WTC11 (cell line): ENCODE measurements around the gene GPX4. TPM values are rescaled to one million over a fixed set of nuclear protein-coding genes. Genes with fewer than 3 reads are reported as not detected.

ENCODE experiments used
- ATF1 ChIP-seq: sonication (generic); formaldehyde crosslinking; IDR thresholded peaks from 2 replicates; pipeline ENCODE4 v1.8.1; 2023; ENCODE audit warnings: mild to moderate bottlenecking, moderate library complexity, missing genetic modification reagents
- ESRRA ChIP-seq: sonication (generic); formaldehyde crosslinking; IDR thresholded peaks from 2 replicates; pipeline ENCODE4 v1.8.1; 2022; ENCODE audit warnings: mild to moderate bottlenecking, missing genetic modification reagents, borderline replicate concordance
- GABPB1 ChIP-seq: sonication (generic); formaldehyde crosslinking; IDR thresholded peaks from 2 replicates; pipeline ENCODE4 v1.8.1; 2023; ENCODE audit warnings: mild to moderate bottlenecking, missing genetic modification reagents
- GRHL2 ChIP-seq: fragments of 250-450 bp; sonication (Bioruptor Pico); IDR thresholded peaks from 2 replicates; pipeline ENCODE4 v1.8.0; 2022; ENCODE audit warnings: mild to moderate bottlenecking, moderate library complexity; ENCODE audit not compliant: insufficient replicate concordance, severe bottlenecking
- HMGA2 ChIP-seq: fragments of 250-450 bp; sonication (Bioruptor Pico); IDR thresholded peaks from 2 replicates; pipeline ENCODE4 v1.4.0; 2021; ENCODE audit warnings: mild to moderate bottlenecking, moderate library complexity
- IRF2 ChIP-seq: sonication (generic); formaldehyde crosslinking; IDR thresholded peaks from 2 replicates; pipeline ENCODE4 v1.8.0; 2022; ENCODE audit warnings: low read depth, missing genetic modification reagents, borderline replicate concordance
- KAT7 ChIP-seq: sonication (generic); formaldehyde crosslinking; IDR thresholded peaks from 2 replicates; pipeline ENCODE4 v1.8.1; 2023; ENCODE audit warnings: missing genetic modification reagents, mild to moderate bottlenecking, borderline replicate concordance
- NR3C1 ChIP-seq: sonication (generic); formaldehyde crosslinking; conservative IDR thresholded peaks from 2 replicates; pipeline ENCODE4 v1.8.1; 2023; ENCODE audit warnings: low read depth, mild to moderate bottlenecking, missing genetic modification reagents
- RELA ChIP-seq: sonication (generic); formaldehyde crosslinking; IDR thresholded peaks from 2 replicates; pipeline ENCODE4 v1.8.1; 2022; ENCODE audit warnings: missing genetic modification reagents, mild to moderate bottlenecking, borderline replicate concordance
- SMAD3 ChIP-seq: sonication (generic); formaldehyde crosslinking; IDR thresholded peaks from 2 replicates; pipeline ENCODE4 v1.8.0; 2022; ENCODE audit warnings: missing genetic modification reagents, mild to moderate bottlenecking, borderline replicate concordance
- SMAD4 ChIP-seq: sonication (generic); formaldehyde crosslinking; IDR thresholded peaks from 2 replicates; pipeline ENCODE4 v1.8.0; 2022; ENCODE audit warnings: mild to moderate bottlenecking, missing genetic modification reagents
- SOX15 ChIP-seq: fragments of 250-450 bp; sonication (Bioruptor Pico); IDR thresholded peaks from 2 replicates; pipeline ENCODE4 v1.9.0; 2021; ENCODE audit warnings: mild to moderate bottlenecking
- TP53 ChIP-seq: sonication (generic); formaldehyde crosslinking; IDR thresholded peaks from 2 replicates; pipeline ENCODE4 v1.8.1; 2023; ENCODE audit warnings: mild to moderate bottlenecking, missing genetic modification reagents
- ZNF121 ChIP-seq: sonication (generic); formaldehyde crosslinking; IDR thresholded peaks from 2 replicates; pipeline ENCODE4 v1.8.0; 2023; ENCODE audit warnings: missing genetic modification reagents
- total RNA-seq: library from RNA; stranded (reverse); gene quantifications from 3 replicates; pipeline ENCODE4 v1.2.3, GENCODE V29; 2021
- TF ChIP-seq, protein P1 (sequence below): sonication (generic); formaldehyde crosslinking; conservative IDR thresholded peaks from 2 replicates; pipeline ENCODE4 v1.8.1; 2022; ENCODE audit warnings: mild to moderate bottlenecking, missing genetic modification reagents
- TF ChIP-seq, protein P2 (sequence below): fragments of 250-450 bp; sonication (Bioruptor Pico); IDR thresholded peaks from 2 replicates; pipeline ENCODE4 v2.1.2; 2022; ENCODE audit warnings: mild to moderate bottlenecking, moderate library complexity
- TF ChIP-seq, protein P3 (sequence below): fragments of 250-450 bp; sonication (Bioruptor Pico); IDR thresholded peaks from 2 replicates; pipeline ENCODE4 v1.9.0; 2021; ENCODE audit warnings: mild to moderate bottlenecking, borderline replicate concordance
- TF ChIP-seq, protein P4 (sequence below): sonication (generic); formaldehyde crosslinking; IDR thresholded peaks from 2 replicates; pipeline ENCODE4 v1.8.0; 2023; ENCODE audit warnings: missing genetic modification reagents, mild to moderate bottlenecking, borderline replicate concordance
- TF ChIP-seq, protein P5 (sequence below): sonication (generic); formaldehyde crosslinking; IDR thresholded peaks from 2 replicates; pipeline ENCODE4 v1.8.0; 2022; ENCODE audit warnings: missing genetic modification reagents
- TF ChIP-seq, protein P6 (sequence below): fragments of 250-450 bp; sonication (Bioruptor Pico); IDR thresholded peaks from 2 replicates; pipeline ENCODE4 v1.9.0; 2021; ENCODE audit warnings: moderate library complexity, mild to moderate bottlenecking, inconsistent platforms, borderline replicate concordance

Gene GPX4
- total RNA-seq, 1 experiment from 2014 or later, result 363 TPM

DNA sequence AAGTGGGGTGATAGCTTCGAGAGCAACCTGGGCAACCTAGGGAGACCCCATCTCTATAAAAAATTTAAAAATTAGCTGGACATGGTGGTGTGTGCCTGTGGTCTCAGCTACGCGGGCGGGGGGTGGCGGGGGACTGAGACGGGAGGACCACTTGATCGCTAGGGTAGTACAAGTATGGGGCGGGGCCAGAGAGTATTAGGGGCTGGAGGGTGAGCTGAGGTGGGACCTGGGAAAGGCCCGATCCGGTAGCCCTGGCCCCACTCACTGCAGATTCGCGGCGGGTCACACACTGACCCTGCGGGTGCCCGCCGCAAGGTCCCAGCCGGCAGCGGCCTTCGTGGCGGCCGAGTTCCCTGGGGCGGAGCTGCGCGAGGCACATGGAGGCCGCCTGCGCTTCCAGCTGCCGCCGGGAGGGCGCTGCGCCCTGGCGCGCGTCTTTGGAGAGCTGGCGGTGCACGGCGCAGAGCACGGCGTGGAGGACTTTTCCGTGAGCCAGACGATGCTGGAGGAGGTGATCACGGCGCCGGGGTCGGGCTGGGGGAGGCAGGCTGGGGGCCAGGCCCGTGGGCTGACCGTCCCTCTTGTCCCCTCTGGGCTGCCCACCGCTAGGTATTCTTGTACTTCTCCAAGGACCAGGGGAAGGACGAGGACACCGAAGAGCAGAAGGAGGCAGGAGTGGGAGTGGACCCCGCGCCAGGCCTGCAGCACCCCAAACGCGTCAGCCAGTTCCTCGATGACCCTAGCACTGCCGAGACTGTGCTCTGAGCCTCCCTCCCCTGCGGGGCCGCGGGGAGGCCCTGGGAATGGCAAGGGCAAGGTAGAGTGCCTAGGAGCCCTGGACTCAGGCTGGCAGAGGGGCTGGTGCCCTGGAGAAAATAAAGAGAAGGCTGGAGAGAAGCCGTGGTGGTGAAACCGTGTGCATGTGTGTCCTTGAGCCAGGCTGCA is 38.9 kb upstream of the GPX4 start (continued):
- TF ChIP-seq, protein P1, sequence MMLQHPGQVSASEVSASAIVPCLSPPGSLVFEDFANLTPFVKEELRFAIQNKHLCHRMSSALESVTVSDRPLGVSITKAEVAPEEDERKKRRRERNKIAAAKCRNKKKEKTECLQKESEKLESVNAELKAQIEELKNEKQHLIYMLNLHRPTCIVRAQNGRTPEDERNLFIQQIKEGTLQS (CRISPR knock-in tag), result no peak
- TF ChIP-seq SOX15 (CRISPR knock-in tag), result no peak
- no peak for TF ChIP-seq HMGA2 (CRISPR knock-in tag)
- no peak for TF ChIP-seq IRF2
- no peak; the same call in 1 of the 2 replicates for TF ChIP-seq NR3C1 (CRISPR knock-in tag)
- TF ChIP-seq SMAD3, result no peak
- TF ChIP-seq, protein P2, sequence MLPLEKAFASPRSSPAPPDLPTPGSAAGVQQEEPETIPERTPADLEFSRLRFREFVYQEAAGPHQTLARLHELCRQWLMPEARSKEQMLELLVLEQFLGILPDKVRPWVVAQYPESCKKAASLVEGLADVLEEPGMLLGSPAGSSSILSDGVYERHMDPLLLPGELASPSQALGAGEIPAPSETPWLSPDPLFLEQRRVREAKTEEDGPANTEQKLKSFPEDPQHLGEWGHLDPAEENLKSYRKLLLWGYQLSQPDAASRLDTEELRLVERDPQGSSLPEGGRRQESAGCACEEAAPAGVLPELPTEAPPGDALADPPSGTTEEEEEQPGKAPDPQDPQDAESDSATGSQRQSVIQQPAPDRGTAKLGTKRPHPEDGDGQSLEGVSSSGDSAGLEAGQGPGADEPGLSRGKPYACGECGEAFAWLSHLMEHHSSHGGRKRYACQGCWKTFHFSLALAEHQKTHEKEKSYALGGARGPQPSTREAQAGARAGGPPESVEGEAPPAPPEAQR (CRISPR knock-in tag), result no peak
- no peak for TF ChIP-seq ZNF121 (CRISPR knock-in tag)
- TF ChIP-seq GRHL2 (CRISPR knock-in tag), result no peak
- TF ChIP-seq, protein P3, sequence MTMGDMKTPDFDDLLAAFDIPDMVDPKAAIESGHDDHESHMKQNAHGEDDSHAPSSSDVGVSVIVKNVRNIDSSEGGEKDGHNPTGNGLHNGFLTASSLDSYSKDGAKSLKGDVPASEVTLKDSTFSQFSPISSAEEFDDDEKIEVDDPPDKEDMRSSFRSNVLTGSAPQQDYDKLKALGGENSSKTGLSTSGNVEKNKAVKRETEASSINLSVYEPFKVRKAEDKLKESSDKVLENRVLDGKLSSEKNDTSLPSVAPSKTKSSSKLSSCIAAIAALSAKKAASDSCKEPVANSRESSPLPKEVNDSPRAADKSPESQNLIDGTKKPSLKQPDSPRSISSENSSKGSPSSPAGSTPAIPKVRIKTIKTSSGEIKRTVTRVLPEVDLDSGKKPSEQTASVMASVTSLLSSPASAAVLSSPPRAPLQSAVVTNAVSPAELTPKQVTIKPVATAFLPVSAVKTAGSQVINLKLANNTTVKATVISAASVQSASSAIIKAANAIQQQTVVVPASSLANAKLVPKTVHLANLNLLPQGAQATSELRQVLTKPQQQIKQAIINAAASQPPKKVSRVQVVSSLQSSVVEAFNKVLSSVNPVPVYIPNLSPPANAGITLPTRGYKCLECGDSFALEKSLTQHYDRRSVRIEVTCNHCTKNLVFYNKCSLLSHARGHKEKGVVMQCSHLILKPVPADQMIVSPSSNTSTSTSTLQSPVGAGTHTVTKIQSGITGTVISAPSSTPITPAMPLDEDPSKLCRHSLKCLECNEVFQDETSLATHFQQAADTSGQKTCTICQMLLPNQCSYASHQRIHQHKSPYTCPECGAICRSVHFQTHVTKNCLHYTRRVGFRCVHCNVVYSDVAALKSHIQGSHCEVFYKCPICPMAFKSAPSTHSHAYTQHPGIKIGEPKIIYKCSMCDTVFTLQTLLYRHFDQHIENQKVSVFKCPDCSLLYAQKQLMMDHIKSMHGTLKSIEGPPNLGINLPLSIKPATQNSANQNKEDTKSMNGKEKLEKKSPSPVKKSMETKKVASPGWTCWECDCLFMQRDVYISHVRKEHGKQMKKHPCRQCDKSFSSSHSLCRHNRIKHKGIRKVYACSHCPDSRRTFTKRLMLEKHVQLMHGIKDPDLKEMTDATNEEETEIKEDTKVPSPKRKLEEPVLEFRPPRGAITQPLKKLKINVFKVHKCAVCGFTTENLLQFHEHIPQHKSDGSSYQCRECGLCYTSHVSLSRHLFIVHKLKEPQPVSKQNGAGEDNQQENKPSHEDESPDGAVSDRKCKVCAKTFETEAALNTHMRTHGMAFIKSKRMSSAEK (CRISPR knock-in tag), result no peak
- TF ChIP-seq, protein P4, sequence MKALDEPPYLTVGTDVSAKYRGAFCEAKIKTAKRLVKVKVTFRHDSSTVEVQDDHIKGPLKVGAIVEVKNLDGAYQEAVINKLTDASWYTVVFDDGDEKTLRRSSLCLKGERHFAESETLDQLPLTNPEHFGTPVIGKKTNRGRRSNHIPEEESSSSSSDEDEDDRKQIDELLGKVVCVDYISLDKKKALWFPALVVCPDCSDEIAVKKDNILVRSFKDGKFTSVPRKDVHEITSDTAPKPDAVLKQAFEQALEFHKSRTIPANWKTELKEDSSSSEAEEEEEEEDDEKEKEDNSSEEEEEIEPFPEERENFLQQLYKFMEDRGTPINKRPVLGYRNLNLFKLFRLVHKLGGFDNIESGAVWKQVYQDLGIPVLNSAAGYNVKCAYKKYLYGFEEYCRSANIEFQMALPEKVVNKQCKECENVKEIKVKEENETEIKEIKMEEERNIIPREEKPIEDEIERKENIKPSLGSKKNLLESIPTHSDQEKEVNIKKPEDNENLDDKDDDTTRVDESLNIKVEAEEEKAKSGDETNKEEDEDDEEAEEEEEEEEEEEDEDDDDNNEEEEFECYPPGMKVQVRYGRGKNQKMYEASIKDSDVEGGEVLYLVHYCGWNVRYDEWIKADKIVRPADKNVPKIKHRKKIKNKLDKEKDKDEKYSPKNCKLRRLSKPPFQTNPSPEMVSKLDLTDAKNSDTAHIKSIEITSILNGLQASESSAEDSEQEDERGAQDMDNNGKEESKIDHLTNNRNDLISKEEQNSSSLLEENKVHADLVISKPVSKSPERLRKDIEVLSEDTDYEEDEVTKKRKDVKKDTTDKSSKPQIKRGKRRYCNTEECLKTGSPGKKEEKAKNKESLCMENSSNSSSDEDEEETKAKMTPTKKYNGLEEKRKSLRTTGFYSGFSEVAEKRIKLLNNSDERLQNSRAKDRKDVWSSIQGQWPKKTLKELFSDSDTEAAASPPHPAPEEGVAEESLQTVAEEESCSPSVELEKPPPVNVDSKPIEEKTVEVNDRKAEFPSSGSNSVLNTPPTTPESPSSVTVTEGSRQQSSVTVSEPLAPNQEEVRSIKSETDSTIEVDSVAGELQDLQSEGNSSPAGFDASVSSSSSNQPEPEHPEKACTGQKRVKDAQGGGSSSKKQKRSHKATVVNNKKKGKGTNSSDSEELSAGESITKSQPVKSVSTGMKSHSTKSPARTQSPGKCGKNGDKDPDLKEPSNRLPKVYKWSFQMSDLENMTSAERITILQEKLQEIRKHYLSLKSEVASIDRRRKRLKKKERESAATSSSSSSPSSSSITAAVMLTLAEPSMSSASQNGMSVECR (CRISPR knock-in tag), result peak; percentile 84; the same call in 1 of the 2 replicates
- TF ChIP-seq ATF1, result peak; percentile 61; the same call in 1 of the 2 replicates
- TF ChIP-seq, protein P5, sequence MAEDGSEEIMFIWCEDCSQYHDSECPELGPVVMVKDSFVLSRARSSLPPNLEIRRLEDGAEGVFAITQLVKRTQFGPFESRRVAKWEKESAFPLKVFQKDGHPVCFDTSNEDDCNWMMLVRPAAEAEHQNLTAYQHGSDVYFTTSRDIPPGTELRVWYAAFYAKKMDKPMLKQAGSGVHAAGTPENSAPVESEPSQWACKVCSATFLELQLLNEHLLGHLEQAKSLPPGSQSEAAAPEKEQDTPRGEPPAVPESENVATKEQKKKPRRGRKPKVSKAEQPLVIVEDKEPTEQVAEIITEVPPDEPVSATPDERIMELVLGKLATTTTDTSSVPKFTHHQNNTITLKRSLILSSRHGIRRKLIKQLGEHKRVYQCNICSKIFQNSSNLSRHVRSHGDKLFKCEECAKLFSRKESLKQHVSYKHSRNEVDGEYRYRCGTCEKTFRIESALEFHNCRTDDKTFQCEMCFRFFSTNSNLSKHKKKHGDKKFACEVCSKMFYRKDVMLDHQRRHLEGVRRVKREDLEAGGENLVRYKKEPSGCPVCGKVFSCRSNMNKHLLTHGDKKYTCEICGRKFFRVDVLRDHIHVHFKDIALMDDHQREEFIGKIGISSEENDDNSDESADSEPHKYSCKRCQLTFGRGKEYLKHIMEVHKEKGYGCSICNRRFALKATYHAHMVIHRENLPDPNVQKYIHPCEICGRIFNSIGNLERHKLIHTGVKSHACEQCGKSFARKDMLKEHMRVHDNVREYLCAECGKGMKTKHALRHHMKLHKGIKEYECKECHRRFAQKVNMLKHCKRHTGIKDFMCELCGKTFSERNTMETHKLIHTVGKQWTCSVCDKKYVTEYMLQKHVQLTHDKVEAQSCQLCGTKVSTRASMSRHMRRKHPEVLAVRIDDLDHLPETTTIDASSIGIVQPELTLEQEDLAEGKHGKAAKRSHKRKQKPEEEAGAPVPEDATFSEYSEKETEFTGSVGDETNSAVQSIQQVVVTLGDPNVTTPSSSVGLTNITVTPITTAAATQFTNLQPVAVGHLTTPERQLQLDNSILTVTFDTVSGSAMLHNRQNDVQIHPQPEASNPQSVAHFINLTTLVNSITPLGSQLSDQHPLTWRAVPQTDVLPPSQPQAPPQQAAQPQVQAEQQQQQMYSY (CRISPR knock-in tag), result no peak; the same call in 1 of the 2 replicates
- TF ChIP-seq, protein P6, sequence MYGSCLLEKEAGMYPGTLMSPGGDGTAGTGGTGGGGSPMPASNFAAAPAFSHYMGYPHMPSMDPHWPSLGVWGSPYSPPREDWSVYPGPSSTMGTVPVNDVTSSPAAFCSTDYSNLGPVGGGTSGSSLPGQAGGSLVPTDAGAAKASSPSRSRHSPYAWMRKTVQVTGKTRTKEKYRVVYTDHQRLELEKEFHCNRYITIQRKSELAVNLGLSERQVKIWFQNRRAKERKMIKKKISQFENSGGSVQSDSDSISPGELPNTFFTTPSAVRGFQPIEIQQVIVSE (CRISPR knock-in tag), result no peak
- no peak for TF ChIP-seq GABPB1
- 0 out of 2 replicates have a peak, but pooled peaks have one; percentile 74 for TF ChIP-seq KAT7 (CRISPR knock-in tag)
- TF ChIP-seq SMAD4, result peak; percentile 76; the same call in 1 of the 2 replicates
- peak; percentile 89 for TF ChIP-seq TP53 (CRISPR knock-in tag)
- peak; percentile 84; the same call in 1 of the 2 replicates for TF ChIP-seq RELA (CRISPR knock-in tag)
- TF ChIP-seq ESRRA (CRISPR knock-in tag), result peak; percentile 72; the same call in 1 of the 2 replicates
